ENCODE data around the gene FAM171A1.
"Not testable (repeated sequence)": the region's sequence is repeated elsewhere in the genome, so short reads cannot be mapped to it uniquely, and the experiment has no call there.

- not testable (repeated sequence) for TF ChIP-seq CTCF (optimal IDR thresholded peaks at IDR 0.05 in 1 of 3, IDR thresholded peaks at IDR 0.05 in 1 of 3, conservative IDR thresholded peaks at IDR 0.05 in 1 of 3; ENCODE audit: extremely low read depth in 1 of 3, insufficient read depth in 2 of 3, low read length in 3 of 3); EZH2 (IDR thresholded peaks at IDR 0.05; ENCODE audit: low read length)
Observed at GRCh38 chr10:15269838-15270237, 101.3 kb downstream of the FAM171A1 start.
